Activated CD4-positive, alpha-beta T cell treated with anti-CD3 and anti-CD28 coated beads, Interleukin-2, amount 50 U/mL, for 1 hour (primary cell): ENCODE data around the gene MYO3B.
"Not testable (repeated sequence)": the region's sequence is repeated elsewhere in the genome, so short reads cannot be mapped to it uniquely, and the experiment has no call there.

Source experiments
- DNase-seq: peaks from one replicate; pipeline ENCODE4 v3.0.0-alpha.2; 2020

The MYO3B gene

DNA sequence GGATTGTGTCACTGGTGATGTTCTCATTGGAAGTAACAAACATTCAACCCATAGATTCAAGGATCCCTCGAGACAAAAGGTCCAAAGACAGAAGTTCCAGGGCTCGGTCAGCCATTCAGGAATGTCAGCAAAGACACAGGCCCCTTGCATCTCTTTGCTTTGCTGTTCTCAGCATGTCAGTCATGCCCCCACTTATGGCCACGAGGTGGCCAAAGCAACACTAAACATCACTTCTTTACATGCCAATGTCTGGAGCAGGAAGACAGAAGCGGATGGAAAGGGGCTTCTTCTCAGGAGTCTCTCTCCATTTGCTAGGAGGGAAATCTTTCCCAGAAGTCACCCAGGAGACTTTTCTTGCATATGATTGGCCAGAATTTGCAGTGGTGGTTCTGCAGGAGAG is 345.6 kb downstream of the MYO3B start:
- DNase-seq, result no peak

DNA sequence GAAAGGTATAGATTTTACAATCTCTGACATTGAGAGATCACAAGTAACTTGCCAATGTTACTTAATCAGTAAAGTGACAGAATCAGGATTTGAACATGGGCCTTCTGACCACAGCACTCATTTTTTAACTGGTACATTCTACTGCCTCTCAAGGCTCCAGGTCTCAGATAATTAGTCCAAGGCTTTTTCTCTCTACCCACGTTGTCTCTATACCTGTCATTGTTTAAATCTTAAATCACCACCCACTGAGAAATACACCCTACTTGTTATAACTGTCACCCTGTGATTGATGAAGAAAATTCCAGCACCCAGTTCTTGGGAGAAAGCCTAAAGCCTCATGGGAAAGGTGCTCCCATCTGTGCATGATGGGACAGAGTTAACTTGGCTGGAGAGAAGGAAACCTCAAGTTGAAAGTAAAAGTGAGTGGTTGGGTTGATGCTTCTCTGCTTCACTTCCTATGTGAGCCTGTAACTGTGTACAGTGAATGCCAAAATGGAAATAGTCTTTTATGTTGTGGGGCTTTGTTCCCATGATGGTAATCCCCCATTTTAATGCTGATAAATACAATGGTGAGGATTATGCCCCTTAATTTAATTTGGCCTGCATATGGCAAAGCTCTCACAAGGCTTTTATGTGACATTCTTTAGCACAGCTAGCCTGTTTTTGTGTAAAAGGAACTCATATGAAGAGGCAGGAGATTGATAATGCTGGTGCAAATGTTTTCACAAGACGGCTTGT is 347.1 kb downstream of the MYO3B start:
- no peak for DNase-seq

DNA sequence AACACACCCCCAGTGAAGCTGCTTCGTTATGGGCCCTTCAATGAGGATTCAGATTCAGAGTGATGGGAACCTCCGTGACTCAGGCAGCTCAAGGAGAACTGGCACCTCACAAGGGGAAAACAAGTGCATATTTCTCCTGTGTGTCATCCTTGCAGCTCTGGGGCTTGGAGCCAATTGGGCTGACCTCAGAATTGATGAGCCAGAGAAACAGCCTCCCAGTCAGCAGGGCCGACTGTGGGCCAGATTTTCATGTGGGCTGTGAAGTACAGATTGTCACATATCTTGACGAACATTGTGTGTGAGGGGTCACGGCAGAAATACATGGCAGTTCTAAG is 347.6 kb downstream of the MYO3B start:
- DNase-seq, result no peak

DNA sequence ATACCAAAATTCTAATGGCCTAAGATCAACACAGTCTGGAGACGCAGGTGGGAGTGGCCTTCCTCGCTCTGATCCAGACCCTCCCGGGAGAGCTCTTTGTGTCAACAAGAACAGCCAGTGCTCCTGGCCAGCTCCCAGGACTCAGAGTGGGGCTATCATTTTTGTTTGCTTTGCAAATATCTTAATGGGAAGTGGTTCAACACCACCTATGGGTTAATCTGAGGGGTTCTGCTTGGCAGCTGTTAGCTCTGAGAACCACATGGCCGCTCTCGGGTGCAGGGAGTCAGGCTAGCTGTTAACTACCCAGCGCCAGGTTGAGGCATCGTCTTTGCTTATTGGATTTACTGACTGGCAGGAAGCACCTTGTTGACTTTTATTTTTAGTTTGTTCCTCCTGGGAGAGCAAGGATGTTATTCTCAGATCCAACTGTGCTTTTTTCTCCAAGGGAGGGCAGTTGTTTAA is 352.4 kb downstream of the MYO3B start:
- DNase-seq, result no peak

DNA sequence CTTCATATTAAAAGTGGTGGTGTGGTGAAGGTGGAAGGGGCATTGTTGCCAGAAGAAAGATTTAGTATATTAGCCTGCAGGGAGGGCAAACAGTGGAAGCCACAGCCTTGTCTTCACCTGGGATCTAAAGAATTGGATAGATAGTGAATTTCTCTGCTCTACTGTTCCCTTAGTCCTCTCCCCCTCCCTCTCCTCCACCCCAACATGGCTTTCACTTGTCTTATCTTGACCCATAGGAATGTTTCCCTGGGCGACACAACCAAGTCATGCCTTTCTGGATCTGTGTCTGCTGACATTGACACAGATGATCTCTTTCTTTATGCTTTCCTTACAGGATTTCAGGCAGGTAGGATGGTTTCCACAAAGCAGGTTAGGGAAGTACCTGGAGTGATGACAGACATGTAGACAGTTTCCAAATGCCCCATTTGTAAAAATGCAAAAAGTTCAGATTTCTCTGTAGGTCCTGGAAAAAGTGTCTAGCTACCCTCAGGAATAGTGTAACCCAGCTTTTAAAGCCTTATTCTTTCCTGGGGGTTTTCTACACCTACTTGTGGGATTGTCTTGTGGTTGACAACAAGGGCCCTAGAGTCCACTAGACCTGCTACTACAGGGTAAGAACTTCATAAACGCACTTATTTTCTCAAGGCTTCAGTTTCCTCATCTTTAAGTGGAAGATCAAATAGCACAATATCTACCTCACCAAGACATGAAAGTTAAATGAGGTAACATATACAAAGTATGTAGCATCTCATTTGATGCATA is 353.0 kb downstream of the MYO3B start:
- no peak for DNase-seq

GRCh38 chr2:170531876-170532275 is 353.9 kb downstream of the MYO3B start:
- no peak for DNase-seq

GRCh38 chr2:170533156-170533555 is 355.2 kb downstream of the MYO3B start:
- DNase-seq, result no peak

- DNase-seq, result no peak
These were observed 357.6 kb downstream of the MYO3B start for GRCh38 chr2:170535552-170535951.

GRCh38 chr2:170544817-170545216 is 366.9 kb downstream of the MYO3B start:
- no peak for DNase-seq

- DNase-seq, result no peak
These were observed 370.4 kb downstream of the MYO3B start for GRCh38 chr2:170548304-170548703.

DNA sequence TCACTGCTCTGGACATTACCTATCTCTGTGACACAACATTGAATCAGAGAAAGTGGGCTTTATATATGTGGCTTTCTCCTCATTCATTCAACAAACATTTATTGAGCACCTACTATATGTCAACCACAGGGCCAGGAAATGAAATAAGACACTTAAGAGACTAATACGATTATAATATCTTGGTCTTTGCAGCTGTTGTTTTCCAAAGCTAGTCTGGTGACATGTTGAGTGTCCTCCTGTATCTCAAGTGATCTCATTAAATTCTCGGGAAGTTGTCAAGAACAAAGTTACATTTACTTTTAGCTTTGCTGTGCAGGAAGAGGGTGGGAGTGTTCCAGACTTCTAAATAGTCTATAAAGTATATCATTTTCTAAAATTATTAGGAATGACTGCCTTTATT is 372.6 kb downstream of the MYO3B start:
- DNase-seq, result no peak

DNA sequence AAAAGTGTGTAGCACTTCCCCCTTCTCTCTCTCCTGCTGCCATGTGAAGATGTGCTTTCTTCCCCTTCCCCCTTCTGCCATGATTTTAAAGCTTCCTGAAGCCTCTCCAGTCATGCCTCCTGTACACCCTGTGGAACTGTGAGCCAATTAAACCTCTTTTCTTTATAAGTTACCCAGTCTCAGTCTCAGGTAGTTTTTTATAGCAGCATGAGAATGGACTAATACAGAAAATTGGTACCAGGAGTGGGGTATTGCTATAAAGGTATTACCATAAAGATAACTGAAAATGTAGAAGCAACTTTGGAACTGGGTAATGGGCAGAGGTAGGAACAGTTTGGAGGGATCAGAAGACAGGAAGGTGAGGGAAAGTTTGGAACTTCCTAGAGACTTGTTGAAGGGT is 374.0 kb downstream of the MYO3B start:
- not testable (repeated sequence) for DNase-seq

DNA sequence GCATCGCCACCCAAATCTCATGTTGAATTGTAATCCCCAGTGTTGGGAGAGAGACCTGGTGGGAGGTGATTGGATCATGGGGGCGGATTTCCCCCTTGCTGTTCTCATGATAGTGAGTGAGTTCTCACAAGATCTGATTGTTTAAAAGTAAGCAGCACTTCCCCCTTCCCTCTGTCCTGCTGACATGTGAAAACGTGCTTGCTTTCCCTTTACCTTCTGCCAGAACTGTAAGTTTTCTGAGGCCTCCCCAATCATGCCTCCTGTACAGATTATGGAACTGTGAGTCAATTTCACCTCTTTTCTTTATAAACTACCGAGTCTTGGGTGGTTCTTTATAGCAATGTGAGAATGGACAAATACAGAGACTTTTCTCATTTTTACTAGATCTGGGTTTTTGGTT is 375.8 kb downstream of the MYO3B start:
- no peak for DNase-seq

- DNase-seq, result no peak
These were observed 376.5 kb downstream of the MYO3B start for GRCh38 chr2:170554278-170554955.

DNA sequence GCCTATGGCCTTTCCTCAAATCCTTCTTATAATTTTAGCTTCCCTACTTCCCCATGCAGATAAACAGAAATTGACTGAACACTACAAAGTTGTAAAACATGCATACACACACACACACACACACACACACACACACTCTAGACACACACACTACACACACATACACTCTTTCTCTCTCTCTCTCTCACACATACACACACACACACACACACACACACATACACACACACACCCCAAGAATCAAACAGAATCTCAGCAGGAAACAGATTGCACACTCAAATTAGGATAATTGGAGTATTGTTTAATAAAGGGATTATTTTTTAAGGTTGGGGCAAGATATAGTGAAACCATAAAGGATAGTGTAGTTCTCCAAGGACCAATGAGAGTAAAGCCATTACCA is 385.0 kb downstream of the MYO3B start:
- no peak for DNase-seq

GRCh38 chr2:170563401-170563800 is 385.5 kb downstream of the MYO3B start:
- DNase-seq, result no peak

DNA sequence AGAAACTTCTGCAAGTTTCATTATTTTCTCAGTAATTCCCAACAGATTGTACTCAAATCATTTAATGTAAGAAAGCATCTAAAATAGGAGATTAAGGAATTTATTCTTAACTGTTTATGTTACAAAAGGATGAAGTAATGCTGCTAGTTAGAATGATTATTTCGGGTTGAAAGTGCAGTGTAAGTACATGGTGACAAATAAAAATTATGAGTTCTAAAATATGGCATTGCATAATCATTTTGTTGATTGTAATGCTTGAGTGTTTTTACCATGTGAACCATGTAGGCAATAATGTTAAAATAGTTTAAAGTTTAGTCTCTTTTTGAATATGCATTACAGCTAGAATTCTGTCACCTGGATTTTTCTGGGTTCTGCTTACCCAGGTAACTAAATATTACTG is 388.2 kb downstream of the MYO3B start:
- no peak for DNase-seq

DNA sequence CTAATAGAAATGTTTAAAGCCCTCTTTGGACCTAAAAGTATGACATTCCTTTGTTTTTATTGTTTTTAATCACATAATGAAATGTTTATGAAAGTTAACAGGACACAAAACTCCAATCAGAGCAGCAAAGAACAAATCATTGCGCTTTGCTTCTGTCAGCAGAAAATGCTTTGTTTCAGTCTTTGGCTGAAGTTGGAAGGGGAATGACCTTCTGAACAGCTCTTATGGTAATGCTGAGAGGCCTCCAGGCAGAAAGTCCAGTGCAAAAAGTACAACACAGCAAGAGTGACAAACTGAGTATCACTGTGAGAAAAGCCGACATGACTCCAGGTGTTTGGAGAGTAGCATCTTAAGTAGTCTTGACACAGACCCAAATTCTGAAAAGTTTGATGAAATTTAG is 389.5 kb downstream of the MYO3B start:
- DNase-seq, result no peak

- DNase-seq, result no peak
These were observed 390.6 kb downstream of the MYO3B start for GRCh38 chr2:170568511-170568910.

DNA sequence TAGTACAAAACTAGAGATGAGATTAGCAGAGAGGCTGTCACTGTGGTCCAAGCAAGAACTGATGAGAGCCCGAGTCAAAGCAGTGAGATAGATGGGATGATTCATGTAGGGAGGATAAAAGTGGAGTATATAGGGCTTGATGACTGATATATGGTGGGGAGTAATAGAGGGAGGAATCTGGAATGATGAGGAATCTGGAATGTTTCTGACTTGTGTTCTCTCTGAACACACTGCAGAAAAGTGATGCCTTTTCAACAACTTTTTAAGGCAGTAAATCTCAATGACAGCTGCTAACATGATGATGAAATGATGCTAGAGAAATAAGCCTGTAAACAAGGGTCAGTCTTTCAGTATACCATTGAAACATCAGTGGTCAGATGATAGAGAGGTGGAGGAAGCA is 393.7 kb downstream of the MYO3B start:
- no peak for DNase-seq

GRCh38 chr2:170573671-170574070 is 395.7 kb downstream of the MYO3B start:
- no peak for DNase-seq

DNA sequence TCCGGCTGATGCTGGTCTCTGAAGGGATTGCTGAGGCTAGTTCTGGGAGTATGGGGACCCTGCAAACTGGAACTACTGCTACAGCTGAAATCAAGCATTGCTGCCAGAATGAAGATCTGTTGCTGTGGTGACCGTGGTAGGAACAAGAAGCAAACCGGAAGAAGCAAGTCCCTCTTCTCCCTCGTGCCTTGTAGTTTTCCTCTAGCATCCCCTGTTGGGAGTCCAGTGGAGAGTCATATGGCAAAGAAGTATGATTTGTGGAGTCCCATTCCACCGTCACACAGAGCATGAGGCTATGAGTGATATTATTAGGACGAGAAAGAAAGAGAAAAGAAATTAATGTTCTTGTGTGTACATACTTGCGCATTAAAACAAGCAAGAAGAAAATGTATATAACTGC is 398.3 kb downstream of the MYO3B start:
- no peak for DNase-seq

GRCh38 chr2:170577356-170577755 is 399.4 kb downstream of the MYO3B start:
- no peak for DNase-seq

DNA sequence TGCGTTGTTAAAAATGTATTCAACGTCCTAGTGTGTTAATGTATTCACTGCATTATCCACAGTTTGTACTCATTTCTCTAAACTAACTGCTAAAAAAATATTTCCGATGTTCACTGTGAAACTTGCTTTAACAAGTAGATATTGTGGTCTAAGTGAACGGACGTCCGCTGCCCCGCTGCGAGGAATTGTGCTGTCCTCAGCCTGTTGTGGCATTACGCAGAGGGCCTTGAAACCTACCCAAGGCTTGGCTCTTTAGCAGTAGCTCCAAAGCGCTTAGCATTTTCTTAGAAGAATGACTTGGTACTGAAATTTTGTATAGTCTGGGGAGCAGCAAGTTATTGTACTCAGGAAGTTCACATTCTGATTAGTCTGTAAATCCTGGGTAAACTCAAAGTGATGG is 400.7 kb downstream of the MYO3B start:
- no peak for DNase-seq
